ENCODE measurements around the gene ADAM21. TPM values are rescaled to one million over a fixed set of nuclear protein-coding genes. Genes with fewer than 3 reads are reported as not detected.
A peak's percentile ranks its signal among the peaks of the same experiment; 100 is the strongest.

The ADAM21 gene
- total and polyA plus RNA-seq, 2 of the 13 experiments (the other 11 are each of a cell fraction or from before 2014, with no cell fraction given), result 0.03 to 0.07 TPM

DNA sequence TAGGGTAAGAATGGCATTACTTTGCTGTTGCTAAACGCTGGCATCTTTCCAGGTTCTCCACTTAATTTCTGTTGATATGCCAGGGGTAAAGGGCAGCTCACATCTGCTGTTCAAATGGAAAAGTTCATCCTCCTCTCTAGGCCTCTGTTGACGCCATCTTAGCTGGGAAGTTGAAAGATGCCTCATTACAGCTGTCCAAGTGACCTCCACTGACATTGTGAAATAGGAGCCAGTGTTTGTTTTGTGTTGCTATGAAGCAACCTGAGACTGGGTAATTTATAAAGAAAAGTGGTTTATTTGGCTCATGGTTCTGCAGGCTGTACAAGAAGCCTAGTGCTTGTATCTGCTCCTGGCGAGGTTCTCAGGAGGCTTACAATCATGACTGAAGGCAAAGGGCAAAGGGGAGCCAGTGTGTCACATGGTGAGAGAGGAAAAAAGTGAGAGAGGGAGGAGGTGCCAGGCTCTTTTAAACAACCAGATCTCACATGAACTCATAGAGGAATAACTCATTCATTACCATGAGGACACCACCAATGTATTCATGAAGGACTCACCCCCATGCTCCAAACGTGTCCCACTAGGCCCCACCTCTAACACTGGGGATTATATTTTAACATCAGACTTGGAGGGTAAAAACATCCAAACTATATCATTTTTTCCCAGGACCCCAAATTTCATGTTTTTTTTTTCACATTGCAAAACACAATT, 3.2 kb upstream of the ADAM21 start (continued):
- TF ChIP-seq ZBTB39 (CRISPR knock-in tag; IDR thresholded peaks at IDR 0.05) (no peak), ZNF879 (CRISPR knock-in tag; IDR thresholded peaks at IDR 0.05) (no peak), FOSL2 (CRISPR knock-in tag; IDR thresholded peaks at IDR 0.05) (peak; percentile 76), ZNF143 (CRISPR knock-in tag; IDR thresholded peaks at IDR 0.05) (no peak), KLF16 (CRISPR knock-in tag; IDR thresholded peaks at IDR 0.05) (peak in 1 of 2 experiments; percentile 64; a peak in 1 of 4 replicates), ZNF589 (CRISPR knock-in tag; conservative IDR thresholded peaks at IDR 0.05) (no peak), FOXO1 (CRISPR knock-in tag; IDR thresholded peaks at IDR 0.05) (peak; percentile 64), MLLT10 (CRISPR knock-in tag; IDR thresholded peaks at IDR 0.05) (no peak), ZNF292 (CRISPR knock-in tag; IDR thresholded peaks at IDR 0.05; ENCODE audit: borderline replicate concordance, low read depth) (no peak), RNF2 (conservative IDR thresholded peaks at IDR 0.05; ENCODE audit: low read depth) (no peak), GATAD2A (CRISPR knock-in tag; IDR thresholded peaks at IDR 0.05) (peak; percentile 87), POGZ (CRISPR knock-in tag; IDR thresholded peaks at IDR 0.05) (peak; percentile 63), SPEN (CRISPR knock-in tag; IDR thresholded peaks at IDR 0.05; ENCODE audit: low read depth) (no peak), ATF7 (IDR thresholded peaks at IDR 0.05) (peak; percentile 42; the same call in 1 of the 2 replicates), ATF7 (CRISPR knock-in tag; IDR thresholded peaks at IDR 0.05) (no peak), EP300 (IDR thresholded peaks at IDR 0.05; ENCODE audit: low read depth in 2 of 2, low read length in 2 of 2) (peak; percentile 59 to 82; a peak in 3 of 4 replicates), EP300 (CRISPR knock-in tag; IDR thresholded peaks at IDR 0.05; ENCODE audit: borderline replicate concordance) (peak; percentile 25; the same call in 1 of the 2 replicates), HNRNPL (IDR thresholded peaks at IDR 0.05; ENCODE audit: low read depth, low read length) (no peak), PRPF4 (IDR thresholded peaks at IDR 0.05; ENCODE audit: low read depth, low read length, poor library complexity, severe bottlenecking) (no peak)
- TF ChIP-seq, protein P1, sequence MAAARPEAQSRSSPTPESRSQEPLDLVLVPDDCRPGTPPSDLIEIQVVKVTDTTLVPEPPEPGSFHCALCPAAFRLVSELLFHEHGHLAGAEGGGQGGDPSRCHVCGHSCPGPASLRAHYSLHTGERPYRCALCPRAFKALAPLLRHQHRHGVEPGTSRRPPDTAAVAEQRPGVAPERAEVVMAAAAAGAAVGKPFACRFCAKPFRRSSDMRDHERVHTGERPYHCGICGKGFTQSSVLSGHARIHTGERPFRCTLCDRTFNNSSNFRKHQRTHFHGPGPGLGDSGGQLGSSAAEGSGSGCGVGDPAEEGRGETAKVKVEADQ (CRISPR knock-in tag; IDR thresholded peaks at IDR 0.05; ENCODE audit: borderline replicate concordance), result 0 out of 2 replicates have a peak, but pooled peaks have one; percentile 36
- TF ChIP-seq, protein P2, sequence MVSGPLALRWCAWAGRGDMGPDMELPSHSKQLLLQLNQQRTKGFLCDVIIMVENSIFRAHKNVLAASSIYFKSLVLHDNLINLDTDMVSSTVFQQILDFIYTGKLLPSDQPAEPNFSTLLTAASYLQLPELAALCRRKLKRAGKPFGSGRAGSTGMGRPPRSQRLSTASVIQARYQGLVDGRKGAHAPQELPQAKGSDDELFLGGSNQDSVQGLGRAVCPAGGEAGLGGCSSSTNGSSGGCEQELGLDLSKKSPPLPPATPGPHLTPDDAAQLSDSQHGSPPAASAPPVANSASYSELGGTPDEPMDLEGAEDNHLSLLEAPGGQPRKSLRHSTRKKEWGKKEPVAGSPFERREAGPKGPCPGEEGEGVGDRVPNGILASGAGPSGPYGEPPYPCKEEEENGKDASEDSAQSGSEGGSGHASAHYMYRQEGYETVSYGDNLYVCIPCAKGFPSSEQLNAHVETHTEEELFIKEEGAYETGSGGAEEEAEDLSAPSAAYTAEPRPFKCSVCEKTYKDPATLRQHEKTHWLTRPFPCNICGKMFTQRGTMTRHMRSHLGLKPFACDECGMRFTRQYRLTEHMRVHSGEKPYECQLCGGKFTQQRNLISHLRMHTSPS (CRISPR knock-in tag; IDR thresholded peaks at IDR 0.05; ENCODE audit: low read depth), result no peak
- TF ChIP-seq, protein P3, sequence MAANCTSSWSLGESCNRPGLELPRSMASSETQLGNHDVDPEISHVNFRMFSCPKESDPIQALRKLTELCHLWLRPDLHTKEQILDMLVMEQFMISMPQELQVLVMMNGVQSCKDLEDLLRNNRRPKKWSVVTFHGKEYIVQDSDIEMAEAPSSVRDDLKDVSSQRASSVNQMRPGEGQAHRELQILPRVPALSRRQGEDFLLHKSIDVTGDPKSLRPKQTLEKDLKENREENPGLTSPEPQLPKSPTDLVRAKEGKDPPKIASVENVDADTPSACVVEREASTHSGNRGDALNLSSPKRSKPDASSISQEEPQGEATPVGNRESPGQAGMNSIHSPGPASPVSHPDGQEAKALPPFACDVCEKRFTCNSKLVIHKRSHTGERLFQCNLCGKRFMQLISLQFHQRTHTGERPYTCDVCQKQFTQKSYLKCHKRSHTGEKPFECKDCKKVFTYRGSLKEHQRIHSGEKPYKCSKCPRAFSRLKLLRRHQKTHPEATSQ (CRISPR knock-in tag; IDR thresholded peaks at IDR 0.05; ENCODE audit: borderline replicate concordance), result peak; percentile 47; the same call in 1 of the 2 replicates
- TF ChIP-seq, protein P4, sequence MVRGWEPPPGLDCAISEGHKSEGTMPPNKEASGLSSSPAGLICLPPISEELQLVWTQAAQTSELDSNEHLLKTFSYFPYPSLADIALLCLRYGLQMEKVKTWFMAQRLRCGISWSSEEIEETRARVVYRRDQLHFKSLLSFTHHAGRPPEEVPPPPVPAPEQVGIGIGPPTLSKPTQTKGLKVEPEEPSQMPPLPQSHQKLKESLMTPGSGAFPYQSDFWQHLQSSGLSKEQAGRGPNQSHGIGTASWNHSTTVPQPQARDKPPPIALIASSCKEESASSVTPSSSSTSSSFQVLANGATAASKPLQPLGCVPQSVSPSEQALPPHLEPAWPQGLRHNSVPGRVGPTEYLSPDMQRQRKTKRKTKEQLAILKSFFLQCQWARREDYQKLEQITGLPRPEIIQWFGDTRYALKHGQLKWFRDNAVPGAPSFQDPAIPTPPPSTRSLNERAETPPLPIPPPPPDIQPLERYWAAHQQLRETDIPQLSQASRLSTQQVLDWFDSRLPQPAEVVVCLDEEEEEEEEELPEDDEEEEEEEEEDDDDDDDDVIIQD (CRISPR knock-in tag; IDR thresholded peaks at IDR 0.05; ENCODE audit: low read depth), result 0 out of 2 replicates have a peak, but pooled peaks have one; percentile 55

Data from HepG2 (cell line).